ENCODE results near the gene TRAPPC3L.

- TF ChIP-seq RARB (CRISPR knock-in tag; IDR thresholded peaks at IDR 0.05) (no peak), POLR2A (IDR thresholded peaks at IDR 0.05; ENCODE audit: low read length) (no peak)
These were observed 87.2 kb downstream of the TRAPPC3L start for GRCh38 chr6:116458264-116458663.

Measured in A549 (cell line).